SHP77 (cell line): ENCODE results near the gene ABHD10.

ENCODE experiments used
- DNase-seq, 2 experiments: peaks; one replicate each; lab custom pipeline; 2025; lab: John Stamatoyannopoulos, UW

ABHD10 gene

DNA sequence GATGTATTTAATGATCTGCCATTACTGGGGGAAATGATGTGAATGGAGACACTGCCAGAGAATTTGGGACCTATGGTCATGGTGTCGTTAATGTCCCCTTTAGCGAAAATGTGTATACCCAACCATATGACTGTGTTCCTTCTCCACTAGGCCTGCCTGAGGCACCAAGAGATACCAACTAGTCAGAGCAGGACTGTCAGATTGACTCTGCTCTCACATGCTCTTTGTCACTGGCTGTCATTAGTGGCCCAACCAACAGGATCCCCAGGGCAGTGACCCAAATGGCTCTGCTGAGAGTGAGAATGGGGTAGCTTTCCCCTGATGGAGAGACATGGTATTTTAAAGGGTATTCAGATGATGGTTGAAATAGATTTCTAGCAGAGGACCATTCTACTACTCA is 22.7 kb downstream of the ABHD10 start:
- DNase-seq = no peak

GRCh38 chr3:112002096-112002971 is 23.5 kb downstream of the ABHD10 start:
- DNase-seq = no peak

DNA sequence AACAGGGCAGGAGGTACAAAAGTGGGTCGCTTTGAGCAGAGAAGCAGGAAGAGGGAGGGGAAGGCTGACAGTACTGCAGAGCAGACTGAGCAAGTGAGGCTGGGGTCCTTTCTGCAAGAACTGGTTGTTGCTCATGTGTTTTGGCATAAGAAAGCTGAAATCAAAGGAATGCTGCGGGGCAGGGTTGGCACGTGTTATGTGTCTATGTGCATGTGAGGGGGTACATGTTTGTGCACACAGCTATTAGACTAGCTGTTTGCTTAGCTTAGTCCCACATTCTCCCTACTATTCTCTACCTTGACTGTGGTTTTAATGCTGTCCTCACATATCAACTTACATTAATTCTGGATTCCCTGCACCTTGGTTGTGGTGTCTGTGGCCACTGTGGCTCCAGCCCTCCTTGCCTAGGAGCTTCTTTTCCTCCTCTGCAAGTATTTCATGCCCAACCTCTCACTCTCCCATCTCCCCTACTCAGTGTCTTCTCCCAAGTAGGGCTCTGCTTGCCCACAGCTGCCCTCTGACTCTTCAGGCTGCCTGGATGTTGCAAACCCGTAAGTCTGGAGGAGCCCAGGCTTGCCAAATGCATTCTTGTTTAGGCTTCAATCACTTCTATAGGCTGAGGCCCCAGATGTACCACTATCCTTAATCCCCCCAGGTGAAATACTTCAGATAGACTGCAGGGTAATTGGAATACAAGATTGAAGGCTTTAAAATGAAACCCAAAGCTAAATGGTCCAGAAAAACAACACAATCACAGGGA is 24.7 kb downstream of the ABHD10 start:
- no peak for DNase-seq

GRCh38 chr3:112004187-112004586 is 25.4 kb downstream of the ABHD10 start:
- DNase-seq = no peak

DNA sequence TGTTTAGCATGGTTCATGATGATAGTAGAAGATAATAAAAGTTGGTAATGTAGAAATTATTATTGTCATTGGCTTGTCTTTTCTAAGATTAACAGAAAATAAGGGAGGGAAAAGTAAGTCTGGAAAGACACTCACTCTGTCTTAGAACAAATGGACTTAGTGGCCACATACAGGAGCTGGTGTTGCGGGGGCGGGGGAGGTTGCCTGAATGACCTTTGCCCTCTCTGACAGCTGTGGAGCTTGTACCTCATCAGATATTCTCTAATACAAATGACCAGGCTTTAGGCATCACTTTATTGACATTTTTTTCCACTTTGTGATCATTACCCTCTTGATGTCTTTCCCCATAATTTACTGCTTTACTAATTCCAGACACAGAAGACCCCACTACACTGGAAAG is 25.8 kb downstream of the ABHD10 start:
- no peak for DNase-seq

GRCh38 chr3:112005091-112005672 is 26.4 kb downstream of the ABHD10 start:
- no peak for DNase-seq

DNA sequence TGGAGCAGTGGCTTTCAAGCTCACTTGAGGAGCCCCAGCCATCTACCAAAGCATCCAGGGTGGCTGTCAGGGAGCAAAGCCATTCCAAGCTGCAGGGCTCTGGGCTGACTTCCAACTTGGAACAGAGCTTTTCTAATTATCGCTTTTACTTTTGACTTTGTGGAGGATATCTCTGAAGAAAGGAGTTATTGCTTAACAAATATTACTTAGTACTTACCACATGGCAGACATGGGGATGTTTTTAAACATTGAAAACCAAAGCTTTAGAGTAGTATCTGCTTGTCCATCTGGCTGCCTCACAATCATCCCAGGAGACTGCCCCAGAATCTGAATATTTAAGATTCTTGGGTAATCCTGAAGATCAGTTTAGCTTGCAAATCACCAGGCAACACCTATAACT is 28.8 kb downstream of the ABHD10 start:
- no peak for DNase-seq

DNA sequence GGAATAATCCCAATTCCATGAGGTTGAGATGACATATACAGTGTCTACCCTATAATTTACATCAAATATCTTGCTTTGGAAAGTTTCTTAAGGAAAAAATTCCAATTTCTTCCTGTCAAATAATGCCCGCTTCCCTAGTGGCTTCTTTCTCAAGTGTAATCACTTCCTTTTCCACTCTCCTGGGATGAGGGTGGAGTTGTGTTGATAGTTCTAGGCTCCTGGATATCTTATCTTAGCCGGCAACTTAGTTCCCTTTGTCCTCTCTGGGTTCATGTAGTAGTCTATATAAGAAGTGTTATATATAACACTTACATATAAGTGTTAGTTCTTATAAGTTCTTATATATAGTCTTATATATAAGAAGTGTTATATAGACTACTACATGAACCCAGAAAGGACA is 30.8 kb downstream of the ABHD10 start:
- no peak for DNase-seq

DNA sequence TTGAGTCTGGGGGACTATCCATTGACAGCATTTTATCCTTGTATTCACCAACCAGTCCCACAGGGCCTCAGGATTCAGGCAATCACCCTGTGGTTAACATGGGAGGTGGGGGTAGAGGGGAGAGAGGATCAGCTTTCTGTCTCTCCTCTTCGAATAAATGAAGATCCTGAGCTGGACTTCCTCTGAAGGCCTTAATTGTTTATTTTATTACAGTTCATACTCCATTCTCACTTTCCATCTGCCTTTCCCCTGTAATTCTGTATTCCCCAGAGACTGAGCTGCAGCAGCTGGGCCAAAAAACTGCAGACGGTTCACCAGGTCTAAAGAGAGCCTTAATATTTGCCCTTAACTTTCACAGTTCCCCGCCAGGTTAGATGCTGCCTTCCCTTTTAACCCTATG is 31.8 kb downstream of the ABHD10 start:
- no peak for DNase-seq

DNA sequence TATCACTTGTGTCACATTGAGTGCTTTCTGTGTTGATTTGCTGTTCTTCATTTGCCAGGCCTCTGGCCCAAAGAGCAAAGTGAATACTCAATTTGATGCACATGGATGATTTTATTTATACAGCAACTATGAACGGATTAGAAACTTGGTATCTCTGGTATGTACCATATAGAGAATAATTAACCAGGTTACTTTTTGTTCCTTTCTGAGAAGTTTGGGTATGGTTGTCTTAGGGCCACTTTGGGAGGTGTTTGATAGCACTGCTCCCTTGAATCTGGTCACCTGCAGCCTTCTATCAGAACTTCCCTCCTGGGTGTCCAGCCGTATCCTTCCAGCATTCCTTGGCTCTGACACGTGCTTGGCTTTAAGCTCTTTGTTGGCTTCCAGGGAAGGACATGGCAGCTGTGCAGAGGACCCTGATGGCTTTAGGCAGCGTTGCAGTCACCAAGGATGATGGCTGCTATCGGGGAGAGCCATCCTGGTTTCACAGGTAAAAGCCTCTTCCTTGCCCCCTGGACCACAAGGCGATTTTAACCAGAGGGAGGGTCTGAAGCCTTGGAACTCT is 32.6 kb downstream of the ABHD10 start:
- DNase-seq = no peak

DNA sequence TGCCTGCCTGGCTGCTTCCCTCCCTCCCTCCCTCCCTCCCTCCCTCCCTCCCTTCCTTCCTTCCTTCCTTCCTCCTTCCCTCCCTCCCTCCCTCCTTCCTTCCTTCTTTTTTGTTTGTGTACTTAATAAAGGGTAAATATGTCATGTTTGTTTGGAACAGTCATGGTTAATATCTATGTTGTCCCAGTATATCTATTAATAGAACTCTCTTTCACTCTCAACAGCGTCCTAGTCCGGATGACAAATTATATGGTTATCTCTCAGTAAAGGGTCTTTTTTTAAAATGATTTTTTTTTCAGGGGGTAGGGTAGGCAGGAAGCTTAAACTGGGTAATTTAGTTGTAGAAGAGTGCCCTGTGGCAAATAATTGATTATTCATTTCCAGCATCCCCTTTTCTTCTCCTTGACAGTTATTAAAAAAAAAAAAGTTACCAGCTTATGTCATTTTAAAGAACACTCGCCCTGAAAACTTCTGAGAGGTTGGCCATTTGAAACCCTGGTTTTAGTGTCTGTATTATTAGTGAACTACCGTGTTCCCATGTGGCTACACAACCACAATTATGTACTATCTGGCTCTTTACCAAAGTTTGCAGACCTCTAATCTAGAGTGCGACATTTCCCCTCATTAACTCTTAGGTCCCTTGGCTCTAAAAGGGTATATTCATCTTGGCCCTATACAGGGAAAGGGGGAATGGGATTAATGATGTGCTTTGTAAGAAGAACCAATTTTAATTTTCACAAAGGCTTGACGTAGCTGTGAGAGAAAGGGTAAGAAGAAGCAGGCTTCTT is 33.6 kb downstream of the ABHD10 start:
- no peak for DNase-seq

DNA sequence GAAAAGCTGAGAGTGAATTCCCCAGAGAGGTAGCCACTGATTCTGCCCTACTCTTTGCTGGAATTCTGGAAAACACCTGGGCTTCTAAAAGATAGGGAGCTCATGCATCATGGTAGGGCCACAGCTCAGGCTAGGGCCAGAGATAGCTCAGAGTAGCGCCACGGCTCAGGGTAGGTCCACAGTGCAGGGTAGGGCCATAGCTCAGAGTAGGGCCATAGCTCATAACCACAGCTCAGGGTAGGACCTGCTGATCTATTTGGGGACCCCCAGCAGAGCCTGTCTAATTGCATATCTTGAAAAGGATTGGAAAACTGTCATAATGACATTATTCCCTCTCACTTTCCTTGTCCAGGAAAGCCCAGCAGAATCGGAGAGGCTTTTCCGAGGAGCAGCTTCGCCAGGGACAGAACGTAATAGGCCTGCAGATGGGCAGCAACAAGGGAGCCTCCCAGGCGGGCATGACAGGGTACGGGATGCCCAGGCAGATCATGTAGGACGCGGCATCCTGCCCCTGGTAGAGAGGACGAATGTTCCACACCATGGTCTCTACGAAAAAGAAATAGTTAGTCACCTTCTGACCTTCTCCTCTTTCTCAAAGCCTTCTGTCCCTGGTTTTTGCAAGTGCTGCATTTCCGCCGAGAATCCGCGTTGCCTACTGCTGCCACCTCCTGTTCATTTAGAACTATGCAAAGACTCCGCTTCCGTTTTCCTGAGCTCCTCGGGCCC is 34.4 kb downstream of the ABHD10 start:
- DNase-seq = peak; percentile 46 to 64

DNA sequence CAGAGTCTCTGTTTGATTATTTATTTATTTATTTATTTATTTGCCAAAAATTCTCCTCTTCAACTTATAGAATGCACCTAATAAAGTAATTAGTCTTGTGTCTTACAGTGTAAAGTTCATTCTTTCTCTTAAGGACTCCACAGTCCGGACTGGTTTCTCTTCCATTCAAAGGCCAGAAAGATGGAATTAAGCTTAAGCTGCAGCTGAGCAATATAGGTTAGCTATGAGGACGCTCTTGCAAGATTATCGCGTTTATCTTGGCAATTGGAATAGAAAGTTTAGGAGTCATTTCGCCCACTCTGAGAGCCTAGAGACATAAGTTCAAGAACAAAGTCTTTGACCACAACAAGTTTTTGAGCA is 34.9 kb downstream of the ABHD10 start:
- DNase-seq = no peak

GRCh38 chr3:112017091-112017490 is 38.3 kb downstream of the ABHD10 start:
- no peak for DNase-seq

DNA sequence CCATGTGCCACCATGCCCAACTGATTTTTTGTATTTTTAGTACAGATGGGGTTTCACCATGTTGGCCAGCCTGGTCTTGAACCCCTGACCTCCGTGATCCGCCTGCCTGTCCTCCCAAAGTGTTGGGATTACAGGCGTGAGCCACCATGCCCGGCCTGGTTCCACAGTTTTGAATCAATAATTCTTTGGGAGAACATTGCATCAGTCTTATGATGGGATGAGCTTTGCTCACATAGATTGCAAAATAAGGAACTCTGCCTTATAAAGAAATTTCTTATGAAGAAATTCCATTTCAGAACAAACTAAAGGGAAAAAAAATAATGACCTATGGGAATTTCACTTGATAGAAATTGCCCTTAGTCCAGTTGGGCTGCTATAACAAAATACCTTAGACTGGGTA is 39.9 kb downstream of the ABHD10 start:
- no peak for DNase-seq

GRCh38 chr3:112019716-112020115 is 40.9 kb downstream of the ABHD10 start:
- no peak for DNase-seq

DNA sequence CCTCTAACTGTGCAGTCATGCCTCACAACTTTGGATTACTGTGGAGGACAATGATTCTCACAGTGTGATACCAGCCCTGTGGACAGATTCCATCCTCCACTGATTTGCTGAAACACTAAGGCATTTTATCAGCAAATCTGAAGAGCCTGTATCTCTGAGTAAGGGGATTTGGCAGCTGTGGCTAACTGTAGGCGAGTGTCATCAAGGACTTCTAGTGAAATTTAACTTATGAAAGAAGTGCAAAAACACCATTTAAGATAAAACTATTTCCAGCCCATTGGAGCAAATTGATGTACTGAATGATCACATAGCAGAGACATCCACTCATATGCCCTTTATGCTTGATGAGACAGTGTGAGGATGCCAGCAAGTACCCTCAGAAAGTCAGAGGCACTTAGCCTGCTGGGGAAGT is 41.9 kb downstream of the ABHD10 start:
- DNase-seq = no peak

- DNase-seq = no peak
Observed at GRCh38 chr3:112027142-112027541, 48.3 kb downstream of the ABHD10 start.

DNA sequence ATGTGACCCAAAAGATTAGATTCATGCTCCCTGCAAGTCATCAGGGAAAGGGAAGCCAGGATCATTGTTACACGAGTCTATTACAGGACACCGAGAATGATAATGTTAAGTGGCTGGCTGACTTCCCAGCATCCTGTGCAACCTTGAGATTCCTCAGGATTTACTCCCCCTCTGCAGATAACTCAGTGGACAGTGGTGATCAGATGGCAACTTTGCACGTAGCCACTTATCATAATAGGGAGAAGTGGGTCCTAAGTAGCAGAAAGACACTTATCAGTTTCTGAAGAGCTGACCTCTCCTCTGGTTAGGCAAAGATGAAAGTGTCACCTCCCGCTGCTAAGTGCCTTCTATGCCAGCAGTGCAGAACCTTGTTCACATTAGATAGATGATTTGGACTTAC is 49.0 kb downstream of the ABHD10 start:
- no peak for DNase-seq

DNA sequence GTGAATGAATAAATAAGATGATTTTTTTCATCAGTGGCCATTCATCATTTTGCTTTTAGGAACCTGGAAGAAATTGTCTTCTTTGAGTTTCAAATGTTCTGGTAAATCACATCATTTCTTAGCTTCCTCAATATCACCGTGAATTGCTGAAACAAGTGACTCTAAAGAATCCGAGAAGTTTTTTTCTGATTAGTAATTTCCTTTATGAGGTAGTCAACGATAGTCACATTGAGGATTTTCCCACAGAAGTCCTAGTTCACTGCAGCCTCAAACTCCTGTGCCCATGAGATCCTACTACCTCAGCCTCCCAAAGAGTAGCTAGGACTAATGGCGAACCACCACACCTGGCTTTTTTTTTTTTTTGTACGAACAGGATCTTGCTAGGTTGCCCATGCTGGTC is 52.1 kb downstream of the ABHD10 start:
- DNase-seq = no peak

DNA sequence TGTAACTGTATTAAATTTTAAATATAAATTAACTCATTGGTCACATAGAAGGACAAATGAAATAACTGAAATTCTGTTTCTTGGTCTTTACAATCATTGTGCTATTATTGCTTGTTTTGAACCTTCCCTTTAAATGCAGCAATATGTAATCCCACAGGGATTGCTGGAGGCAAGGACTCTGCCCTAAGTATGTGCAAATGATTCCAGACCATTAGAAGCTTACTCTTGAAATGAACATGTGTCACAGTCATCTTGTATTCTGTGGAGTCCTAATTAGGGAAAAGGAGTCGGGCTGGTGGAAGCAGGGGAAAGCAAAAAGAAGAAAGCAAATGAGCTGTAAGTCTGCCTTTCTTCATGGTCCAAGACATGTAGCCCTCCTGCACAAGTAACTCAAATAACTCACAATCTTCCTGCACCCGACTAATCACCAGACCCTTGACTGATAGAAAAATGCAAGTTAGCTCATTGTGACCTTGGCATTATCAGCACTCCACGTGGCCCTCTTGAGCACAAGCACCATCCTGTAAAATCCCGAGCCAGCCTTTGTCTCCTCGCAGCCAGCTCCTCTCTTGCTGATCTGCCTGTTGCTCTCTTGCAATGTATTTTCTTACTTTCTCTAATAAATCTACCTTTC is 53.4 kb downstream of the ABHD10 start:
- no peak for DNase-seq
